ENCODE measurements around the gene SLC16A3.
A peak's percentile ranks its signal among the peaks of the same experiment; 100 is the strongest.
"Not testable (repeated sequence)": the region's sequence is repeated elsewhere in the genome, so short reads cannot be mapped to it uniquely, and the experiment has no call there.

Gene SLC16A3

DNA sequence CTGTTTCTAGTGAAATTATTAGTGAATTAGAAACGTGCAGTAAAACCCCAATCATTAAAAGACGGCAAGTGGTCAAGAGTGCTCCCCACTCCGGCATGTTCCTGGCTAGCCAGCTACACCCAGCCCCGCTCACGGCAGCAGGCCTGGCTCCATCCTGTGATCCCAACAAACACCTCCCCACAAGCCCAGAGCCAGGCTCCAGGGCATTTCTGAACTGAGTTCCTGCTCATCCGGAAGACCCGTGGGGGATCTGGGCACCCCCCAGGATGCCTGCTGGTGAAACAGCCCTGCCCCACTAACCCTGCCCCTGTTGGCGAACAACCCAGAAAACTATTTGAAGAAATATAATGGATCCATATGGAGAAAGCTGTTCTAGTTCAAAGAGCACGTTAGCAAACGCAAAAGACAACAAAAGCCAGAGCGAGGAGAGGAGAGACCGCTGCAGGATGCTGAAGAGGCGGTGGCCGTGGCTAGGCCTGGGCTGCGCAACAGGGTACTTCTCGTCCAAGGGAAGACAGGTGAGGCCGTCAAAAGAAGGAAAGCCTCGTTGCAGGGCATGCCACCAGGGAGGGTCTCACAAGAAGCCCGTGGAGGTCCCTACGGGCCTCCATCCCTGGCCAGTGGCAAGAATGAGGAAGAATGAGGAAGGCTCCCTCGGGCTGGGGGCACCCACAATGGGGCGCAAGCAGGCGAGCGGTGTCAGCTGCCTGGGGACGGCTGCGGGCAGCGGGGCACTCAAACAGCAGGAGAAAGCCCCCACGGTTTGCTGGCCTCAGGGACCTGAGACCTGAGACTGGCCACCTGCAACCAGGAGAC lies 19.2 kb downstream of the SLC16A3 start:
- DNase-seq = no peak

GRCh38 chr17:82248815-82249674 lies 20.2 kb downstream of the SLC16A3 start:
- DNase-seq = no peak

DNA sequence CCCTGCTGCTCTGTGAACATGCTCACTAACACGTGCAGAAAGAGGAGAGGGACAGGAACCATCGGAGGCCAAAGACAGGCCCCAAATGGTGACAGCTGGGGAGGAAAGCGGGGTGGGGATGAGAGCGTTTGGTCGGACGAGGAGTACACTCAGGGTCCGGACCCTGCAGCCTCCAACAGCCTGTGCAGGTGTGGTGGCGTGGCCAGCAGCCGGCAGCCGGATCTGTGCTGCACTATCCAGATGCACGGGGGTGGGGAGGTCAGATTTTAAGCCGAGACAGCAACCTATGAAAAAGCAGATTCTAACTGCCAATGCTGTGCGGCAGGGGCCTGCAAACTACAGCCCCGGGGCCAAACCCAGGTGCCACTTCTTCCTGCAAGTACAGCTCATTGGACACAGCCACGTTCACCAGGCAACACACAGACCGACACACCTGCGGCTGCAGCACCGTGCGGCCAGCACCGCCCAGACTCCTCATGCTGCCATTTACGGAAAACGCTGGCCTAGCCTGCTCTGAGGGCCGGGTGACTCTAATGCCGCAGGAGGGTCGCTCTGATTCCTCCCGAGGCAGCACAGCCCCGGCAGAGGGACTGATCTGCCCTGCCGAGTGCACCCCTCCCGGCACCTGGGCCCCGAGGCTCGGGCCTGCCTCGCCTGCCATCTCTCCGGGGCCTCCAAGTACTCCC lies 21.2 kb downstream of the SLC16A3 start:
- DNase-seq = no peak

GRCh38 chr17:82250868-82251500 lies 22.1 kb downstream of the SLC16A3 start:
- no peak for DNase-seq

GRCh38 chr17:82252511-82253178 lies 23.8 kb downstream of the SLC16A3 start:
- no peak for DNase-seq

- DNase-seq = no peak
These were observed 24.3 kb downstream of the SLC16A3 start for GRCh38 chr17:82253179-82253544.

DNA sequence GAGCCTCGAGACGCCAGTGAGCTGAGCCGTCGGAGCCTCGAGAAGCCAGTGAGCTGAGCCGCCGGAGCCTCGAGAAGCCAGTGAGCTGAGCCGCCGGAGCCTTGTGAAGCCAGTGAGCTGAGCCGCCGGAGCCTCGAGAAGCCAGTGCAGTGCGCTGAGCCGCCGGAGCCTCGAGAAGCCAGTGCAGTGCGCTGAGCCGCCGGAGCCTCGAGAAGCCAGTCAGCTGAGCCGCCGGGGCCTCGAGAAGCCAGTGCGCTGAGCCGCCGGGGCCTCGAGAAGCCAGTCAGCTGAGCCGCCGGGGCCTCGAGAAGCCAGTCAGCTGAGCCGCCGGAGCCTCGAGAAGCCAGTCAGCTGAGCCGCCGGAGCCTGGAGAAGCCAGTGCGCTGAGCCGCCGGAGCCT lies 25.3 kb downstream of the SLC16A3 start:
- not testable (repeated sequence) for DNase-seq

DNA sequence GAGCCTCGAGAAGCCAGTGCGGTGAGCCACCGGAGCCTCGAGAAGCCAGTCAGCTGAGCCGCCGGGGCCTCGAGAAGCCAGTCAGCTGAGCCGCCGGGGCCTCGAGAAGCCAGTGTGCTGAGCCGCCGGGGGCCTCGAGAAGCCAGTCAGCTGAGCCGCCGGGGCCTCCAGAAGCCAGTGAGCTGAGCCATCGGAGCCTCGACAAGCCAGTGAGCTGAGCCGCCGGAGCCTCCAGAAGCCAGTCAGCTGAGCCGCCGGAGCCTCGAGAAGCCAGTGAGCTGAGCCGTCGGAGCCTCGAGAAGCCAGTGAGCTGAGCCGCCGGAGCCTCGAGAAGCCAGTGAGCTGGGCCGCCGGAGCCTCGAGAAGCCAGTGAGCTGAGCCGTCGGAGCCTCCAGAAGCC lies 25.9 kb downstream of the SLC16A3 start:
- not testable (repeated sequence) for DNase-seq

DNA sequence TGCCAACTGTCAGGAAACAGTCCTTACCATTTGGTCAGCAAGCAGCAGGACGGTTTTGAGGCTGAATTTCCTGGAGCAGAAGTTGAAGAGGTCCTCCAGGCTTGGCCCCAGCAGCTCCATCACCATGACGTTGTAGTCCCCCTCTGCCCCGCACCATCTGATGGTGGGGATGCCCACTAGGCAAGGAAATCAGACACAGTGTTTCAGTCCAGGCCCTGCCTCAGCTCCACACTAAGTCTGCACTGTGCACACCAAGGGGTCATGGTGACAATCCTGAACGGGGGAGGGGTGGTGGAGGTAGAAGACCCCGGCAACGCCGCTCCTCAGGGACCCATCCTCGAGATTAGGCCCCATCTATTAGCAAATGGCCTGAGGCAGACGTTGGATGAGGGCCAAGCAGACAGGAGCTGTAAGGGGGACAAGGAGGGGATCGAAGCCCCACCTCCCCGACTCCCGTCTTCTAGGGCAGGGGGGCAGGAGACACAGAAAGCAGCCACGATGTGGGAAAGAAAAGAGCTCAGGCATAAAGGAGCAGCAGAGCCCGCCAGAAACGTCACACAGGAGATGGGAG lies 26.6 kb downstream of the SLC16A3 start:
- DNase-seq = no peak

GRCh38 chr17:82256242-82256885 lies 27.5 kb downstream of the SLC16A3 start:
- DNase-seq = no peak

GRCh38 chr17:82257473-82257872 lies 28.6 kb downstream of the SLC16A3 start:
- no peak for DNase-seq

GRCh38 chr17:82258555-82258954 lies 29.7 kb downstream of the SLC16A3 start:
- DNase-seq = no peak

DNA sequence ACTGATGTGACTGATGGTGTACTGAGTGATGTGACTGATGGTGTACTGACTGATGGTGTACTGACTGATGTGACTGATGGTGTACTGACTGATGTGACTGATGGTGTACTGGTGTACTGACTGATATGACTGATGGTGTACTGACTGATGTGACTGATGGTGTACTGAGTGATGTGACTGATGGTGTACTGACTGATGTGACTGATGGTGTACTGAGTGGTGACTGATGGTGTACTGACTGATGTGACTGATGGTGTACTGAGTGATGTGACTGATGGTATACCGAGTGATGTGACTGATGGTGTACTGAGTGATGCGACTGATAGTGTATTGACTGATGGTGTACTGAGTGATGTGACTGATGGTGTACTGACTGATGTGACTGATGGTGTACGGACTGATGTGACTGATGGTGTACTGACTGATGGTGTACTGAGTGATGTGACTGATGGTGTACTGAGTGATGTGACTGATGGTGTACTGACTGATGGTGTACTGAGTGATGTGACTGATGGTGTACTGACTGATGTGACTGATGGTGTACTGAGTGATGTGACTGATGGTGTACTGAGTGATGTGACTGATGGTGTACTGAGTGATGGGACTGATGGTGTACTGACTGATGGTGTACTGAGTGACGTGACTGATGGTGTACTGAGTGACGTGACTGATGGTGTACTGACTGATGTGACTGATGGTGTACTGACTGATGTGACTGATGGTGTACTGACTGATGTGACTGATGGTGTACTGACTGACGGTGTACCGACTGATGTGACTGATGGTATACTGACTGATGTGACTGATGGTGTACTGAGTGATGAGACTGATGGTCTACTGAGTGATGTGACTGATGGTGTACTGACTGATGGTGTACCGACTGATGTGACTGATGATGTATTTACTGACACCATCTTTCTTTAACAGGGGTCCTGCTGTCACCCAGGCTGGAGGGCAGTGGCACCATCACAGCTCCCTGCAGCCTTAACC lies 31.4 kb downstream of the SLC16A3 start:
- not testable (repeated sequence) for DNase-seq

- no peak for DNase-seq
These were observed 33.5 kb downstream of the SLC16A3 start for GRCh38 chr17:82262344-82262743.

DNA sequence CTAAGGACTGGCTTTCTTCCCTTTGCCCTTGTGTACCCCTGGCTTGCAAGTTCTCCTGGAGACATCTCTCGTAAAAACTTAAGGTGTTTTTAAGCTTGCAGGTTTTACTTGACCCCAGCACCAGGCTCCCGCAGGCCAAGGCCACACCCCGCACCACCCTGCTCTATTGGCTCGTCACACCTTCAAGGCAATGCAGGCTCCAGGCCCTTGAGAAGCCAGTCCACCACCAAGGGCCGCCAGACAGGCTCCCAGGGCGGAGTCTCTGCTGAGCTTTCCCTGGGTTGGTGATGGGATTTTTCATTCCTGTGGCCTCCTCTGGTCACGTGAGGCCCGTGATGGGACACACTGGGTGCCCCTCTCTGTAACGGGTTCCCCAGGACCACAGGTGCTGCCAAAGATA lies 34.8 kb downstream of the SLC16A3 start:
- DNase-seq = no peak

DNA sequence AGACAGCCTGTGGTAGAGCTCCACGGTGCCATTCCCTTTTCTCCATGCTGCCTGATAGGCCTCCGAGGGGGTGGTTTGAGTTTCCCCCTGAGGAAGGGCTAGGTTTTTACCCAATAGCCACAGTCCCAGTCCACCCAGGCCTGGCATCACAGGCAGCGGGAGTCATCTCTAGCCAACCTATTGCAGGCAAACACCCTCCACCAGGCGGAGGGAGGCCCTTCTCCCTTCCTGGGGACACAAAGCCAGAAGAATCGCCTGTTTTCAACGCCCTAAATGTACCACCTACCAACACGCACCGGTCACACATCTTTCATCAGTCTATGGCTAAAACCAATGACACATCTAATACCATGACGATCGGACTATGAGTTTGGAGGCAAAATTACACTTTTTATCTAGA lies 37.3 kb downstream of the SLC16A3 start:
- no peak for DNase-seq

- DNase-seq = peak; percentile 52
These were observed 38.9 kb downstream of the SLC16A3 start for GRCh38 chr17:82267575-82268379.

DNA sequence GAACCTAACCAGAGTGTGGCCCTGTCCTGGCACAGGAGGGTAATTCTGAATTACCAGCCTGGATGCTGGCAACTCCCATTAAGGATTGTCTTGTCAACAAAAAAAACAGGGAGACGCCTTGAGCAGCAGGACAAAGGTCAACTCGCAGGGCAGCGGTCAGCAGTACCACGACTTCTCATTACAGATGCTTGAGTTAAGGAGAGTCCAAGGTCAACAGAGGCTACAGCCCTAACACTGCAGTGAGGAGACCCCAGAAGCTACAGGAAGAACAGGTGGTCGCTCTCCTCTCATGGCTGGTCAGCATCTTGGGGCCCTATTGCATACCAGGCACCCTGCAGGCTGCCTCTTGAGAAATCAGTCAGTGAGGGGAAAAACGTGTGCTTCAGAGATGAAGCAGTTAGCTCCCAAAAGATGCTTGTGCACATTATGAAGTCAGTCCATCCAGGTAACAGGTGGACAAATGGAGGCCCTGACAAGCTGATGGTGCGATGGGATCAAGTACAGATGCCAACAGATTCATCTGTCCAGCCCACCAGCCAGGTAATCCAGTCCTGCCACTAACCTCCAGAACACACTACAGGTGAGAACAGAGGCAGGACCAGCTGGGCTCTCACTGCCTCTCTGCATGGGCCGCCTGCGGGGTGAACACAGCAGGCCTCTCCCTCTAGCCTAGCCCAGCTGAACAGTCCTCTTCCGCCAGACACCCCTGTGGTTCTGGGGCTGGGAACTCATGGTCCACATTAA lies 40.5 kb downstream of the SLC16A3 start:
- no peak for DNase-seq

All from activated CD4-positive, alpha-beta T cell treated with anti-CD3 and anti-CD28 coated beads, Interleukin-2, Interleukin-6, amounts not matched to agents 100 ng/mL and 50 ng/mL, durations not matched to agents 16 hours and 8 hours (primary cell).